Ascending aorta (tissue), 2 donors: ENCODE results near the gene MCF2L. TPM values are rescaled to one million over a fixed set of nuclear protein-coding genes. Genes with fewer than 3 reads are reported as not detected.
A peak's percentile ranks its signal among the peaks of the same experiment; 100 is the strongest.

Experiments used
- DNase-seq, 2 donors: peaks; one replicate each; pipeline ENCODE4 v3.0.0-alpha.2; 2019; ENCODE audit warnings: low spot score in 2 of 2
- H3K27ac ChIP-seq, 2 donors: fragments of 200-600 bp; sonication (generic); one replicate each; pipeline ENCODE4 v1.5.1; 2016 to 2017; ENCODE audit warnings: mild to moderate bottlenecking in 1 of 2
- H3K27me3 ChIP-seq: fragments of 200-600 bp; sonication (generic); one replicate; pipeline ENCODE4 v1.5.1; 2017
- H3K36me3 ChIP-seq, 2 donors: fragments of 200-600 bp; sonication (generic); one replicate each; pipeline ENCODE4 v1.5.1; 2016
- H3K4me1 ChIP-seq, 2 donors: fragments of 200-600 bp; sonication (generic); one replicate each; pipeline ENCODE4 v1.5.1; 2016 to 2017; ENCODE audit warnings: mild to moderate bottlenecking in 1 of 2
- H3K4me3 ChIP-seq, 2 donors: fragments of 200-600 bp; sonication (generic); one replicate each; pipeline ENCODE4 v1.5.1; 2016 to 2017; ENCODE audit warnings: mild to moderate bottlenecking in 1 of 2
- H3K9me3 ChIP-seq, 2 donors: fragments of 200-600 bp; sonication (generic); one replicate each; pipeline ENCODE4 v1.5.1; 2016
- CTCF ChIP-seq, 3 experiments: fragments of 200-600 bp in 2 of 3; fragments of 450-650 bp in 1 of 3; sonication (generic) in 2 of 3; IDR thresholded peaks; one replicate each; pipeline ENCODE4 v1.5.1; 2016 to 2019; ENCODE audit warnings: antibody characterized with exemption in 3 of 3, mild to moderate bottlenecking in 1 of 3, moderate library complexity in 1 of 3
- intact Hi-C: fragments of 100-400 bp; cut with DNase I; formaldehyde crosslinking; loops from one replicate; pipeline ENCODE4 v1.15.1; 2023
- total RNA-seq: library from RNA; depleted of rRNA; stranded (reverse); fragments of >200 nt; gene quantifications from one replicate; pipeline ENCODE4 v1.1.0, GENCODE V29; 2016

Gene MCF2L
- total RNA-seq, 1 donor from 2014 or later = 112 TPM

GRCh38 chr13:113129480-113129879 lies 160.5 kb downstream of the MCF2L start:
- Histone ChIP-seq H3K27me3 (no peaks in the 10 kb centered on the region), H3K4me3 (peak overlapping the region in 1 of 2 donors; percentile 35), H3K9me3 (no peaks in the 10 kb centered on the region), H3K36me3 (no peaks in the 10 kb centered on the region), H3K4me1 (no peaks in the 10 kb centered on the region), H3K27ac (no peak overlapping the region)
- DNase-seq = peak in 1 of 2 donors; percentile 53
- no peak for TF ChIP-seq CTCF (IDR thresholded peaks at IDR 0.05)
- intact Hi-C loops = no loop called here

GRCh38 chr13:113129921-113130750 lies 161.1 kb downstream of the MCF2L start:
- Histone ChIP-seq H3K9me3 (no peaks in the 10 kb centered on the region), H3K4me1 (no peaks in the 10 kb centered on the region), H3K27ac (no peak overlapping the region), H3K36me3 (no peaks in the 10 kb centered on the region), H3K27me3 (no peaks in the 10 kb centered on the region), H3K4me3 (peak overlapping the region; percentile 35 to 39)
- peak in 1 of 2 donors; percentile 59 for DNase-seq
- no peak for TF ChIP-seq CTCF (IDR thresholded peaks at IDR 0.05)
- intact Hi-C loops = no loop called here

GRCh38 chr13:113135281-113135760 lies 166.3 kb downstream of the MCF2L start:
- Histone ChIP-seq H3K27ac (no peak overlapping the region), H3K9me3 (no peaks in the 10 kb centered on the region), H3K4me3 (no peak overlapping the region), H3K36me3 (no peaks in the 10 kb centered on the region), H3K27me3 (no peaks in the 10 kb centered on the region), H3K4me1 (no peaks in the 10 kb centered on the region)
- TF ChIP-seq CTCF (IDR thresholded peaks at IDR 0.05) = no peak
- intact Hi-C loops = no loop called here
- DNase-seq = no peak

- DNase-seq = peak in 1 of 2 donors; percentile 37
- Histone ChIP-seq H3K36me3 (no peaks in the 10 kb centered on the region), H3K4me3 (no peak overlapping the region), H3K4me1 (no peaks in the 10 kb centered on the region), H3K27ac (no peak overlapping the region), H3K9me3 (no peaks in the 10 kb centered on the region), H3K27me3 (no peaks in the 10 kb centered on the region)
- intact Hi-C loops = no loop called here
- no peak for TF ChIP-seq CTCF (IDR thresholded peaks at IDR 0.05)
These were observed 168.8 kb downstream of the MCF2L start for GRCh38 chr13:113137691-113138298.

GRCh38 chr13:113138792-113139551 lies 170.0 kb downstream of the MCF2L start:
- DNase-seq = peak in 1 of 2 donors; percentile 35
- Histone ChIP-seq H3K27ac (no peak overlapping the region), H3K4me3 (no peak overlapping the region), H3K4me1 (no peaks in the 10 kb centered on the region), H3K27me3 (no peaks in the 10 kb centered on the region), H3K9me3 (no peaks in the 10 kb centered on the region), H3K36me3 (no peaks in the 10 kb centered on the region)
- TF ChIP-seq CTCF (IDR thresholded peaks at IDR 0.05) = no peak
- intact Hi-C loops = no loop called here
